ENCODE data around the gene SLC39A12.
"Not testable (repeated sequence)": the region's sequence is repeated elsewhere in the genome, so short reads cannot be mapped to it uniquely, and the experiment has no call there.

Gene SLC39A12

DNA sequence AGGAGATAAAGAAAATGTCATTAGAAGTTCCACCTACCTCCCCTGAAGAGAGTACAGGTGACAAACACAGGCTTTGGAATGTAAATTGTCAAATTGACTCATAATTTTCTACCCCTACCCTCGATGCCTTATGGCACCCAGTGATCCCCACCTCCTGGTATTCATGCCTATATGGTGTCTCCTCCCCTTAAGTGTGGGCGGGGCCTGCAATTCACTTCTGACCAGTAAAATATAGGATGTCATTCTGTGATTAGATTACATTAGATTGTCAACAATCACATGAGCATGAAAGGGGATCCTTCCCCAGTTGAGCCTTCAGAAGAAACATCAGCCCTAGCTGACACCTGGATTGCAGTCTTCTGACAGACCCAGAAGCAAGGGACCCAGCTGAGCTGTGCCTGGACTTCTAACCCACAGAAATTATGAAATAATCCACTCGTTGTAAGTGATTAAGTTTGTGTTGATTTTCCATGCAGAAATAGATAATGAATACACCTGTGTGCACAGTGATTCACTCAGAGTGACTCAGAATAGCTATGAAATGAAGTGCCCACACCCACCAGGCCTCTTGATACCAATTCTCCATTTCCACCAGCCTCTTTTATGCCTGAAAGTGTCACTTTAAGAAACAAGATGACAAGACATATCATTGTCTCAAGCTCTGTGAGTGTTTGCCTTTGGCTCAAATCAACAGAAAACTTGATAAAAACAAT, 8.5 kb upstream of the SLC39A12 start:
- Histone ChIP-seq H3K27ac (no peak overlapping the region), H3K4me3 (no peak overlapping the region)
- TF ChIP-seq, protein P1, sequence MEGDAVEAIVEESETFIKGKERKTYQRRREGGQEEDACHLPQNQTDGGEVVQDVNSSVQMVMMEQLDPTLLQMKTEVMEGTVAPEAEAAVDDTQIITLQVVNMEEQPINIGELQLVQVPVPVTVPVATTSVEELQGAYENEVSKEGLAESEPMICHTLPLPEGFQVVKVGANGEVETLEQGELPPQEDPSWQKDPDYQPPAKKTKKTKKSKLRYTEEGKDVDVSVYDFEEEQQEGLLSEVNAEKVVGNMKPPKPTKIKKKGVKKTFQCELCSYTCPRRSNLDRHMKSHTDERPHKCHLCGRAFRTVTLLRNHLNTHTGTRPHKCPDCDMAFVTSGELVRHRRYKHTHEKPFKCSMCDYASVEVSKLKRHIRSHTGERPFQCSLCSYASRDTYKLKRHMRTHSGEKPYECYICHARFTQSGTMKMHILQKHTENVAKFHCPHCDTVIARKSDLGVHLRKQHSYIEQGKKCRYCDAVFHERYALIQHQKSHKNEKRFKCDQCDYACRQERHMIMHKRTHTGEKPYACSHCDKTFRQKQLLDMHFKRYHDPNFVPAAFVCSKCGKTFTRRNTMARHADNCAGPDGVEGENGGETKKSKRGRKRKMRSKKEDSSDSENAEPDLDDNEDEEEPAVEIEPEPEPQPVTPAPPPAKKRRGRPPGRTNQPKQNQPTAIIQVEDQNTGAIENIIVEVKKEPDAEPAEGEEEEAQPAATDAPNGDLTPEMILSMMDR (IDR thresholded peaks at IDR 0.05): no peak
- DNase-seq (ENCODE audit: low spot score): no peak

DNA sequence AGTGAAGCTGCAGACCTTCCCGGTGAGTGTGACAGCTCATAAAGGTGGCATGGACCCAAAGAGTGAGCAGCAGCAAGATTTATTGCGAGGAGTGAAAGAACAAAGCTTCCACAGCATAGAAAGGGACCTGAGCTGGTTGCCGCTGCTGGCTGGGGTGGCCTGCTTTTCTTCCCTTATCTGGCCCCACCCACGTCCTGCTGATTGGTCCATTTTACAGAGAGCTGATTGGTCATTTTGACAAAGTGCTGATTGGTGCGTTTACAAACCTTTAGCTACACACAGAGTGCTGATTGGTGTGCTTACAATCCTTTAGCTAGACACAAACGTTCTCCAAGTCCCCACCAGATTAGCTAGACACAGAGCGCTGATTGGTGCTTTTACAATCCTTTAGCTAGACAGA, 1.4 kb upstream of the SLC39A12 start:
- not testable (repeated sequence) for H3K27ac ChIP-seq; H3K4me3 ChIP-seq; DNase-seq (ENCODE audit: low spot score)

DNA sequence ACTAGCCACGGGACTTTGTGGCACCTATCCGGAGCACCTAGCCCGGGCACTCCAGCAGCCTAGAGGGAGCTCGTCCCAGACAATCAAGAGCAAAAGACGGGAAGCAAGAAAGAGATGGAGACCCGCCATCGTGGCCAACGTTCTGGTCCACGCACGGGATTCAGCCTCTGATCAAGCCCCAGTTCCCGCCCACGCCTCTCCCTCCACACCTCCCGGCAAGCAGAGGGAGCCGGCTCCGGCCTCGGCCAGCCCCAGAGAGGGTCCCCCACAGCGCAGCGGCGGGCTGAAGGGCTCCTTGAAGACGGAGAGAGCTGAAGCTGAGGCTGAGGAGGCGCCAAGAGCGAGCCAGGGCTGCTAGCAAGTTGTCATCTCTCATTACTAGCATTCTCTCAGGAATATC, 992 bp upstream of the SLC39A12 start:
- no peak overlapping the region for H3K27ac ChIP-seq
- no peak for DNase-seq (ENCODE audit: low spot score)
- TF ChIP-seq, protein P1 (IDR thresholded peaks at IDR 0.05): no peak
- H3K4me3 ChIP-seq: no peak overlapping the region

DNA sequence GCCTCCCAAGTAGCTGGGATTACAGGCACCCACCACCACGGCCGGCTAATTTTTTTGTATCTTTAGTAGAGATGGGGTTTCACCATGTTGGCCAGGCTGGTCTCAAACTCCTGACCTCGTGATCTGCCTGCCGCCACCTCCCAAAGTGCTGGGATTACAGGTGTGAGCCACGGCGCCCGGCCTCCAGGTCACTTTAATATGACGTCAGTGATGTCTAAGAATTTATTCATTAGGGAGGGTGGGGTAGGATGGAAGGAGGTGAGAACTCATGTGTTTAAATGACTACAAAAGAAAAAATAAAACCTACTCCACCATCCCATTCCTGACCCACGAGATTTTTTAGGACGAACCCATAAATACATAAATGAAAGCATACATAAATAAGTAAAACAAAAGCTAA, 2.7 kb downstream of the SLC39A12 start:
- H3K4me3 ChIP-seq; H3K27ac ChIP-seq; DNase-seq (ENCODE audit: low spot score): not testable (repeated sequence)

DNA sequence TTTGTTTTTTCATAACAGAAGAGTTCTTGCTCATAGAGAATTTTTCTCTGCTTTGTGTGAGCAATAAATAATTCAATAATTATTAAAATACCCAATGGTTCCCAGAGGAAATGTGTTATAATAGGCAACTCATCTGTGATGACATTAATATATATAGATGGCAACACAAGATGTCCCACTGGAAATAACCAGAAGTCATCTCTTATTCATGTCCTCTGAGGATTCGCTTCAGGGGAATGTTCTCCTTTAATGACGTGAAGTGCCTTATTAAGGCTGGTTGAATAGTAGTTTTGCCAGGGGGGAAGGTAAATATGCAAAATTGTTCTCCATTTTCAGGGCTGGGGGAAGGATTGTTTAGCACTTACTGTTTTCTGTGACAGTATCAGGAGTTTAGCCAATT, 3.1 kb downstream of the SLC39A12 start:
- no peak overlapping the region for H3K4me3 ChIP-seq
- TF ChIP-seq, protein P1 (IDR thresholded peaks at IDR 0.05): no peak
- no peak for DNase-seq (ENCODE audit: low spot score)
- no peak overlapping the region for H3K27ac ChIP-seq

DNA sequence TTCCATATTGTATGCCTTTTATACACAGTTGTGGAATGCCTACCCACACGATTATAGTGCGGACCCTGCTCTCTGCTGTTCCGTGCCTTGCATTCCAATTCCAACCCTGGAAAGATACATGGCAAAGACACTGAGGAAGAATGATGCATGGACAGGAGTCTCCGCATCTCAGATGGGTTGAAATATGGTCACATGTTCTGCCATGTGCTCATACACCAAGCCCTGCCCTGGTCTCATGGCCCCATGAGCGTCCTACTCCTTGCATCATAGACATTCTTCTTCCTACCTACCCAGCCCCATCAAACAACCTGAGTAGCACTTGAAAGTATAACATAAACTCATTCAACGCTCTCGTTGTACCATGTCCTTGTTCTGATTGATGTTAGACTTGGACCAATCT, 6.3 kb downstream of the SLC39A12 start:
- TF ChIP-seq, protein P1 (IDR thresholded peaks at IDR 0.05): no peak
- Histone ChIP-seq H3K27ac (no peak overlapping the region), H3K4me3 (no peak overlapping the region)
- DNase-seq (ENCODE audit: low spot score): no peak

DNA sequence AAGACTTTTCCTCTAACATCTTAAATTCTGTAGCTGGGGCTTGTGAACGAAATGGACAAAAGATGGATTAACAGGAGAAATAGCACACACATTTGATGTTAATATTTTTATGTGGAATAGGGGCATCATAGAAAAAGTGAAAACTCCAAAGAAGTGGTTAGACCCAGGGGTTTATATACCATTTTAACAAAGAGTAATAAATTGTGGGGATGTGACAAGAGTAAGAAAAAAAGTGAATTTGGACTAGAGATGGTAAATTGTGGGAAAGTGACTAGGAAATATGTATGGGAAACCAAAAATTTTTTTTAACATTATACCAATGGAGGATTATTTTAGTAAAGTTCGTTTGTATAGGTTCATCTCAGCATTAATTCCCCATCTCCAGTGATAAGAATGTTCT, 8.2 kb downstream of the SLC39A12 start:
- TF ChIP-seq, protein P1 (IDR thresholded peaks at IDR 0.05): no peak
- Histone ChIP-seq H3K4me3 (no peak overlapping the region), H3K27ac (no peak overlapping the region)
- DNase-seq (ENCODE audit: low spot score): no peak

DNA sequence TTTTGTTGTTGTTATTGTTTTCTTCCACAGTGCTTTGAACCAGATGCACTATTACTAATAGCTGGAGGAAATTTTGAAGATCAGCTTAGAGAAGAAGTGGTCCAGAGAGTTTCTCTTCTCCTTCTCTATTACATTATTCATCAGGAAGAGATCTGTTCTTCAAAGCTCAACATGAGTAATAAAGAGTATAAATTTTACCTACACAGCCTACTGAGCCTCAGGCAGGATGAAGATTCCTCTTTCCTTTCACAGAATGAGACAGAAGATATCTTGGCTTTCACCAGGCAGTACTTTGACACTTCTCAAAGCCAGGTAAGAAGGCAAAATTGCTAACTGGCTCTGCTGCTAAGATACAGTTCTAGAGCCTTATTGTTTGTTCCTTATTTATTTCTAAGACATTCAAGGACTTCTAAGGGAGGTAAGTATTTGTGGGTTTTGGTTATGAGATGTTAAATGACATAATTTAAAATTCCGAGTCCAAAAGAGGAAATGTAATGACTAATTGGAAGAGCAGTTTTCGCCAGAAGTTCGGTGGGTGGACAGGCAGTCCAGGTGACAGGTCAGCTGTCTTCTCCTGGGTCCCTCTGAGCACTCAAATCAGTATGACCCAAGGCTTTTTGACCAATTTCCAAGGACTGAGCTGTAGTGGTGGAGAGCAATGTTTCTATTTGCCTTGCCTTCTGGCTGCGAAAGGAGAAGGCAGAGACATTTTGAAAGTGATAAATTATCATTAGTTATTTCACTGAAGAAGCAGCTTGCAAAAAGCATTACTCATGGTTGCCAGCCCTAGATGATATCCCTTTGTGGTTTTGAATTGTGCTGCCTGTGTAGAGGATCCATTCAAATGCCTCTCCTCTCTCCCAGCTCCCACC, 10.1 kb downstream of the SLC39A12 start:
- TF ChIP-seq, protein P1 (IDR thresholded peaks at IDR 0.05): no peak

More for the DNA sequence above, 10.1 kb downstream of the SLC39A12 start:
- Histone ChIP-seq H3K4me3 (no peak overlapping the region), H3K27ac (no peak overlapping the region)
- no peak for DNase-seq (ENCODE audit: low spot score)
